ENCODE results near the gene SOBP. TPM values are rescaled to one million over a fixed set of nuclear protein-coding genes. Genes with fewer than 3 reads are reported as not detected.

The SOBP gene
- total RNA-seq, 4 donors from 2014 or later: 0.27 to 2.7 (median 1.5) TPM

DNA sequence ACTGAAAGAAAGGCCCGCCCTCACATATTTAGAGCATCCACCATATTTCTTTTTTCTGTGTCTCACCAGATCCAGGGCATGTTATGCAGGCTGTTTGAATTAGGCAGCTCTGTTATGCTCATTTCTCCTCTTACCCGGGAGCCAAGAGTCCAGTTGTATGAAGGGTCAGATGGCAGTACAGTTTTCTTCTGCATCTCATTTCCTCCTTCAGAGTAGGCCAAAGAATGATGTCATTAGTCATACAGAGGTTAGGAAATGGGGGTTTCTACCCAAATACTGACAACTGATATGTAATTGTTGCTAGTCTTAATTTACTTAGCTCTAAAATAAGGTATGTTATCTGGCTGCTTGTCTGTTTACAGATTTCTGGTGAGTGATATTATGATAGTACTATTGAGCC is 130.8 kb downstream of the SOBP start:
- no peak overlapping the region for H3K4me3 ChIP-seq (ENCODE audit: low read depth, poor library complexity, severe bottlenecking)
- intact Hi-C loops (cut with DNase I; ENCODE audit: low total_unique reads): no loop called here
- DNase-seq (ENCODE audit: low spot score in 2 of 2): no peak
- TF ChIP-seq, protein P1, sequence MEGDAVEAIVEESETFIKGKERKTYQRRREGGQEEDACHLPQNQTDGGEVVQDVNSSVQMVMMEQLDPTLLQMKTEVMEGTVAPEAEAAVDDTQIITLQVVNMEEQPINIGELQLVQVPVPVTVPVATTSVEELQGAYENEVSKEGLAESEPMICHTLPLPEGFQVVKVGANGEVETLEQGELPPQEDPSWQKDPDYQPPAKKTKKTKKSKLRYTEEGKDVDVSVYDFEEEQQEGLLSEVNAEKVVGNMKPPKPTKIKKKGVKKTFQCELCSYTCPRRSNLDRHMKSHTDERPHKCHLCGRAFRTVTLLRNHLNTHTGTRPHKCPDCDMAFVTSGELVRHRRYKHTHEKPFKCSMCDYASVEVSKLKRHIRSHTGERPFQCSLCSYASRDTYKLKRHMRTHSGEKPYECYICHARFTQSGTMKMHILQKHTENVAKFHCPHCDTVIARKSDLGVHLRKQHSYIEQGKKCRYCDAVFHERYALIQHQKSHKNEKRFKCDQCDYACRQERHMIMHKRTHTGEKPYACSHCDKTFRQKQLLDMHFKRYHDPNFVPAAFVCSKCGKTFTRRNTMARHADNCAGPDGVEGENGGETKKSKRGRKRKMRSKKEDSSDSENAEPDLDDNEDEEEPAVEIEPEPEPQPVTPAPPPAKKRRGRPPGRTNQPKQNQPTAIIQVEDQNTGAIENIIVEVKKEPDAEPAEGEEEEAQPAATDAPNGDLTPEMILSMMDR (IDR thresholded peaks at IDR 0.05): no peak
- TF ChIP-seq POLR2A (IDR thresholded peaks at IDR 0.05): no peak
- 82 to 83% methylated on average over 2 of the region's 2 CpGs for WGBS, 2 donors

DNA sequence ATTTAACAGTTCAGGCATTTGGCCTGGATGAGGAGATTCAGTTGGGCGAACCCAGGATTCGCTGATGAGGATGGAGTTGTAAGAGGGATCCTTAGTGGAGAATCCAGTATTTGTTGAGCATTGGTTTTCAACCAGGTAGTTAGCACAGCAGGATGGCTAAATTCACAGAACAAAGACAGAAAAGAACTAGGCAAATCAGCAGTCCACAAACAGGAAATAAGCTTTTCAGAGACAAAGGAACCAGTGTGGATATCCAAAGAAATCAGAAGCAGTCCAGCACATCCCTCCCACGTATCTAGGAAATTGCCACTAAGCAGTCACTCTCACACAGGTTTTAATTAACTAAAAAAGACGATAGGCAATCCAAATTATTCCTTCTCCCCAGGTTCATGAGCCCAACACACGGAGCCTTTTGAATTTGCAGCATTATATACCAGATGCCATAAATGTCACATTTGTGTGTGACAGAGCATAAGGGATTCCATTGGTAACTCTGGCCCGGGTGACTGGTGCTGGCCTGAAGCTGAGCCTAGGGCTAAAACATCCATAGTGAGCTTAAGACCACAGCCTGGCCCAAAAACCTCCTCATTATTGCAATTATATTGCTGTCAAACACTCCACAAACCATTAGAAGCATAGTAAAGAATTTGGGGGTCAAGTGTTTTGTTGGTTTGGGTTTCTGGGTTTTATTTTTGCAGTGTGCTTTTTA is 131.5 kb downstream of the SOBP start:
- TF ChIP-seq POLR2A (IDR thresholded peaks at IDR 0.05): no peak
- TF ChIP-seq, protein P1 (IDR thresholded peaks at IDR 0.05): no peak
- intact Hi-C loops (cut with DNase I; ENCODE audit: low total_unique reads): no loop called here
- 75 to 87% methylated on average over 6 of the region's 6 CpGs for WGBS, 2 donors
- no peak for DNase-seq (ENCODE audit: low spot score in 2 of 2)
- H3K4me3 ChIP-seq (ENCODE audit: low read depth, poor library complexity, severe bottlenecking): no peak overlapping the region

DNA sequence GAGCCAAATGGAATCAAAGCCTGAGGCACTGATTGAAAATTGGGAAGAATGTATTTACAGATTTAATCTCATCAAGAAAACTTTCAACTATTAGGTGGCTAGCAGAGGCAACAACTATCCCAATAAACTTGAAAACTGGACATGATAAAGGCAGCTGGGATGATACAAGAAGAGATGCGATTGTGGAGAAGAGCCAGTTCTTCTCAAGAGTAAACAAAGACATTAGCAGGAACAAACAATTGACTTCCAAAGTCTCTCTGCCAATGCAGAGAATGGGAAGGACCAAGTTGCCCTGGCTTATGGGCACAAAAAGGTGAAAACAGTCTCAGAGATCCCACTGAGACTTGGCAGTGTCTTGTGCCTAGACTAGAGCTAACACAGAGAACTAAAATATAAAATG is 132.4 kb downstream of the SOBP start:
- TF ChIP-seq, protein P1 (IDR thresholded peaks at IDR 0.05): no peak
- no peak for TF ChIP-seq POLR2A (IDR thresholded peaks at IDR 0.05)
- WGBS, 2 donors: 80 to 97% methylated on average over 1 of the region's 1 CpG
- intact Hi-C loops (cut with DNase I; ENCODE audit: low total_unique reads): no loop called here
- no peak overlapping the region for H3K4me3 ChIP-seq (ENCODE audit: low read depth, poor library complexity, severe bottlenecking)
- DNase-seq (ENCODE audit: low spot score in 2 of 2): no peak

DNA sequence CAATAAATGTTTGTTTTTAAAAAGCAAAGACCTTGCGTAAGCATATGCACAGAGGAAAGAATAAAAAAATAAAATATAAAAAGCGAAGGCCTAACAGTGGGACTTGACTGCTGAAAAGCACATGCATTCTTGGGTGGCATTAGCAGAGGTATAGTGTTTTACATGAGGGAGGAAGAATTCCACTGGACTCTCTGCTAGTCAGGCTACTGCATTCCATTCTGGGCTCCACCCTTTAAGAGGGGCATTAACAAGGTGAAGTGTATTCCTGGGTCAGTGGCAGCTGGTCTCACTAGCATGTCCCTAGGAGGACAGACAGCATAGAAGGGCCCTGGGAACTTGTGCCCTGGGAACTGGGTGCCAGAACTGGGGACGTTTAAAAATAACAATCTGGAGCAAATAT is 134.1 kb downstream of the SOBP start:
- no peak for TF ChIP-seq POLR2A (IDR thresholded peaks at IDR 0.05)
- TF ChIP-seq, protein P1 (IDR thresholded peaks at IDR 0.05): no peak
- 86 to 87% methylated on average over 3 of the region's 3 CpGs for WGBS, 2 donors
- no peak for DNase-seq (ENCODE audit: low spot score in 2 of 2)
- intact Hi-C loops (cut with DNase I; ENCODE audit: low total_unique reads): no loop called here
- H3K4me3 ChIP-seq (ENCODE audit: low read depth, poor library complexity, severe bottlenecking): no peak overlapping the region

DNA sequence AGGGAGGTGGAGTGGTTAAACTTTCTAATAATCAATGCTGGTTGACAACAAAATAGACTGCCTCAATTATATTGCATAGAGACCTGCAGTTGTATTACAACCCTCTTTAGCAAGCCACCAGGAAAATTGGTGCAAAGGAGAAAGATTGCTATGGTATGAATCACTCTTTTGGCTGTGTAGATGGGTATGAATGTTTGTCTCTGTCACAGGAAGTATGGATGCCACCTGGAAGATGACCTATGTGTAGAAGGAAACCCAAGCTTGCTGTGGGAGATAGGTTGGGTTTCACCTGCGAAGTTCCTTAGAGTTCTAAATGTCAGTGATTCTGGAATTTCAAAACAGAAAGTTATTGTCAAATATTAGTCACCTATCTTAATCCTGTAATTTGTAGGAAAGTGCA is 134.6 kb downstream of the SOBP start:
- no peak overlapping the region for H3K4me3 ChIP-seq (ENCODE audit: low read depth, poor library complexity, severe bottlenecking)
- DNase-seq (ENCODE audit: low spot score in 2 of 2): no peak
- 94 to 95% methylated on average over 1 of the region's 1 CpG for WGBS, 2 donors
- TF ChIP-seq, protein P1 (IDR thresholded peaks at IDR 0.05): no peak
- no peak for TF ChIP-seq POLR2A (IDR thresholded peaks at IDR 0.05)
- intact Hi-C loops (cut with DNase I; ENCODE audit: low total_unique reads): no loop called here

DNA sequence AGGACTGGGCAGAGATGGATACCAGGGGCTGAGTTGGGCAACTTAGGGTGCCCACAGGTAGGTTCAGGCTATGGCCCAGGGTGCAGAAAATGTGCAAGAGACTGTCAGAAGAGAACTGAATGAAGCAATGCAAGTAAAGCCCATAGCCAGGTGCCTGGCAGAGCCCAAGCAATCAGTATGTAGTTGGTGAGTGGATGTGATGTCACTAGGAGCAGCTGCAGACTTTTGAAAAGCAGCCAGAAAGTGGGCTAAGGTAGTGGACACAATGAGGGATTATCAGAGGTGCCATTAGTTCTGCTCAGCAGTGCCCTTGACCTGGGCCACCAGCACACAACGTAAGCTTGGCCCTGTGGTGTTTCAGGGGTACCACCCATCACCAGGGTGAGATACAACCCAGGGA is 135.3 kb downstream of the SOBP start:
- DNase-seq (ENCODE audit: low spot score in 2 of 2): no peak
- TF ChIP-seq, protein P1 (IDR thresholded peaks at IDR 0.05): no peak
- TF ChIP-seq POLR2A (IDR thresholded peaks at IDR 0.05): no peak
- 94 to 100% methylated on average over 1 of the region's 1 CpG for WGBS, 2 donors
- intact Hi-C loops (cut with DNase I; ENCODE audit: low total_unique reads): no loop called here
- H3K4me3 ChIP-seq (ENCODE audit: low read depth, poor library complexity, severe bottlenecking): no peak overlapping the region
